ENCODE results near the gene KLK2.
"Not testable (repeated sequence)": the region's sequence is repeated elsewhere in the genome, so short reads cannot be mapped to it uniquely, and the experiment has no call there.

The KLK2 gene

GRCh38 chr19:50893047-50893736 is 20.0 kb downstream of the KLK2 start:
- Mint-ChIP-seq H3K4me3 (no peak overlapping the region), H3K9me3 (peaks cover 7% of the 10 kb centered on the region), H3K27me3 (ENCODE audit: low read depth) (no peaks in the 10 kb centered on the region), H3K4me1 (ENCODE audit: low read depth) (no peaks in the 10 kb centered on the region), H3K36me3 (ENCODE audit: low read depth) (no peaks in the 10 kb centered on the region), H3K27ac (no peak overlapping the region)
- no peak for DNase-seq (ENCODE audit: low spot score)

DNA sequence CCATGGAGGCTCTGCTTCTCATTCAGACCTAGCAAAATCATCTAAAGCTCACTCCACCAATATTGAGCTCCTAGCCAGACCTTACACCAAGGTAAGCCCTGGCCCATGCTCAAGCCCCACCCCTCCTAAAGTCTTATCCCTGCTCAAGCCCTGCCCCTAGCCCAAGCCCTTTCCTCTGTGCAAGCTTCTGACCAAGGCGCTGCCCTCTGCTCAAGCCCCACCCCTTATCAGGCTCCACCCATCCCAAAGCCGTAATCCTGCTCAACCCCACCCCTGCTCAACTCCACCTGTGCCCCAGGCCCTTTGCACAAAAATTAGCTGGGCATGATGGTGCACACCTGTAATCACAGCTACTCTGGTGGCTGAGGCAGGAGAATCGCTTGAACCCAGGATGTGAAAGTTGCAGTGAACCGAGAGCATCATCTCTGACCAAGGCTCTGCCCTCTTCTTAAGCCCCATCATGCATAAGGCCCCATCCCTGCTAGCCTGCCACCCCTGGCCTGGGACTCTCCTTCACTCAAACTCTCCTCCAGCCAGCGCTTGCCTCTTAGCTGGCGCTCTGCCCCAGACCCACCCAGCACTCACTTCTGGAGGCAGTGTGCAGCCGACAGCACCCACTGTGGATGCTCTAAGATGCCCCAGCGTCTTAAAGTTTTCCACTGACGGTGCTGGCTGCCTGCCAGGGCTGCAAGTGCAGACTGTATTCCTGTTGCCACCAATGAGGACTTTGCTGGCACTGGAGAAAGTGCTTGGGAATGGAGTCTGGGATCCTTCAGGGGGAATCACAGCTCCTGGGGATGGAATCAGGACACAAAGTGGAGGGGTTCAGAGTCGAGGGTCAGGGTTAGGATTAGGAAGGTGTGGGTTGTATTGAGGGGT is 21.5 kb downstream of the KLK2 start:
- Mint-ChIP-seq H3K4me1 (ENCODE audit: low read depth) (no peaks in the 10 kb centered on the region), H3K27ac (no peak overlapping the region), H3K36me3 (ENCODE audit: low read depth) (no peaks in the 10 kb centered on the region), H3K9me3 (peaks cover 7% of the 10 kb centered on the region), H3K4me3 (no peak overlapping the region), H3K27me3 (ENCODE audit: low read depth) (no peaks in the 10 kb centered on the region)
- DNase-seq (ENCODE audit: low spot score) = no peak

- DNase-seq (ENCODE audit: low spot score); H3K27me3 Mint-ChIP-seq (ENCODE audit: low read depth); H3K9me3 Mint-ChIP-seq; H3K36me3 Mint-ChIP-seq (ENCODE audit: low read depth); H3K4me1 Mint-ChIP-seq (ENCODE audit: low read depth); H3K4me3 Mint-ChIP-seq; H3K27ac Mint-ChIP-seq: not testable (repeated sequence)
These were observed 22.9 kb downstream of the KLK2 start for GRCh38 chr19:50896089-50896590.

- Mint-ChIP-seq H3K27ac (no peak overlapping the region), H3K9me3 (peaks cover 7% of the 10 kb centered on the region), H3K4me1 (ENCODE audit: low read depth) (no peaks in the 10 kb centered on the region), H3K36me3 (ENCODE audit: low read depth) (no peaks in the 10 kb centered on the region), H3K27me3 (ENCODE audit: low read depth) (no peaks in the 10 kb centered on the region), H3K4me3 (no peak overlapping the region)
- DNase-seq (ENCODE audit: low spot score) = peak; percentile 41
These were observed 23.5 kb downstream of the KLK2 start for GRCh38 chr19:50896591-50897190.

DNA sequence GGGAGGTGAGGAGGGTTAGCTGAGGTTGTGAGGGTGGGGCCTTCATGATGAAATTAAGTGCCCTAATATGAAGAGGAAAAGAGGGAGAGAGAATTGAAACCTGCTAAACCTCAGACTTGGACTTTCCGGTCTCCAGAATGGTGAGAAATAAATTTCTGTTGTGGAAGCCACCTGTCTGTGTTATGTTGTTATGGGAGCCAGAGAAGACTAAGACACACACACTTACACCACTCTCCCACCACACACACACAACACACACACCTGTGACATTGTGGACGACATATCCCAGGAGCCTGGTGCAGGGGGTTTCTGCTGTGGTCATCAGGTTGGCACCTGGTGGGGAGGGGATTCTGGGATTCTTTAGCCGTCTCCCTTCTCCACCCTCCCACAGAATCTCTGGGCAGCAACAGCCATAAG is 24.0 kb downstream of the KLK2 start:
- Mint-ChIP-seq H3K27me3 (ENCODE audit: low read depth) (no peaks in the 10 kb centered on the region), H3K27ac (no peak overlapping the region), H3K4me1 (ENCODE audit: low read depth) (no peaks in the 10 kb centered on the region), H3K9me3 (peaks cover 7% of the 10 kb centered on the region), H3K4me3 (no peak overlapping the region), H3K36me3 (ENCODE audit: low read depth) (no peaks in the 10 kb centered on the region)
- DNase-seq (ENCODE audit: low spot score) = no peak

- Mint-ChIP-seq H3K27me3 (ENCODE audit: low read depth) (no peaks in the 10 kb centered on the region), H3K9me3 (peaks cover 7% of the 10 kb centered on the region), H3K36me3 (ENCODE audit: low read depth) (no peaks in the 10 kb centered on the region), H3K4me3 (no peak overlapping the region), H3K27ac (no peak overlapping the region), H3K4me1 (ENCODE audit: low read depth) (no peaks in the 10 kb centered on the region)
- DNase-seq (ENCODE audit: low spot score) = no peak
These were observed 24.4 kb downstream of the KLK2 start for GRCh38 chr19:50897612-50898011.

- Mint-ChIP-seq H3K4me3 (no peak overlapping the region), H3K4me1 (ENCODE audit: low read depth) (no peaks in the 10 kb centered on the region), H3K36me3 (ENCODE audit: low read depth) (no peaks in the 10 kb centered on the region), H3K27me3 (ENCODE audit: low read depth) (no peaks in the 10 kb centered on the region), H3K9me3 (peaks cover 7% of the 10 kb centered on the region), H3K27ac (no peak overlapping the region)
- no peak for DNase-seq (ENCODE audit: low spot score)
These were observed 24.8 kb downstream of the KLK2 start for GRCh38 chr19:50898018-50898417.

DNA sequence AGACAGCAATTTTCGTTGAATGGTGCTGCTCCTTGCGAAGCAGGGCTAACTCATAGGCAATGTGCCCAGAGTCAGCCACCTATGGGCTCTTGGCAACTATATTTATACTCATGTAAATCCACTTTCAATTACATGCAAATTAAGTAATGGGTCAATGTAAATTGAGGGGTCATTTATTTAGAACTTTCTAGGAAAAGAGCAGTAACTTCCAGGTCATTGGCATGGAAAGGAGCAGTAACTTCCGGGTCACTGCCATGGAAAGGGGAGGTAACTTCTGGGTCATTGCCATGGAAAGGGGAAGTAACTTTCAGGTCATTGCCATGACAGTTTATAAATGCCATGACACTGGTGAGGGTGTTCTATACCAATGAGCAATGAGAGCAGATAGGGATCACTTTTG is 26.3 kb downstream of the KLK2 start:
- Mint-ChIP-seq H3K9me3 (peaks cover 7% of the 10 kb centered on the region), H3K36me3 (ENCODE audit: low read depth) (no peaks in the 10 kb centered on the region), H3K27me3 (ENCODE audit: low read depth) (no peaks in the 10 kb centered on the region), H3K4me3 (no peak overlapping the region), H3K27ac (no peak overlapping the region), H3K4me1 (ENCODE audit: low read depth) (no peaks in the 10 kb centered on the region)
- no peak for DNase-seq (ENCODE audit: low spot score)

DNA sequence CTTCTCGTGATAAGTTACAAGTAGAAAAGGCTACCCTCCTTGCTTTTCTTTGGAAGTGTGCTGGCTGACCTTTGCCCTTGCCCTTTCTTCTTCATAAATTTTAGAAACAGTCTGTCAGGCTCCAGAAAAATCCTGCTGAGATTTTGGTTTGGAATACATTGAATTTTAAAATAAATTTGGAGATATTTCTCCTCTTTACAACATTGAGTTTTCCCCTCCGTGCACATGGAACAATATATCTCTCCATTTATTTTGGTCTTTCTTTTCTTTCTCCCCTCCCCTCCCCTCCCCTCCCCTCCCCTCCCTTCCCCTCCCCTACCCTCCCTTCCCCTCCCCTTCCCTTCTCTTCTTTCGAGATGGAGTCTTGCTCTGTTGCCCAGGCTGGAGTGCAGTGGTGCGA is 29.4 kb downstream of the KLK2 start:
- Mint-ChIP-seq H3K4me3 (no peak overlapping the region), H3K4me1 (ENCODE audit: low read depth) (no peaks in the 10 kb centered on the region), H3K27ac (no peak overlapping the region), H3K36me3 (ENCODE audit: low read depth) (no peaks in the 10 kb centered on the region), H3K9me3 (no peaks in the 10 kb centered on the region), H3K27me3 (ENCODE audit: low read depth) (no peaks in the 10 kb centered on the region)
- DNase-seq (ENCODE audit: low spot score) = no peak

DNA sequence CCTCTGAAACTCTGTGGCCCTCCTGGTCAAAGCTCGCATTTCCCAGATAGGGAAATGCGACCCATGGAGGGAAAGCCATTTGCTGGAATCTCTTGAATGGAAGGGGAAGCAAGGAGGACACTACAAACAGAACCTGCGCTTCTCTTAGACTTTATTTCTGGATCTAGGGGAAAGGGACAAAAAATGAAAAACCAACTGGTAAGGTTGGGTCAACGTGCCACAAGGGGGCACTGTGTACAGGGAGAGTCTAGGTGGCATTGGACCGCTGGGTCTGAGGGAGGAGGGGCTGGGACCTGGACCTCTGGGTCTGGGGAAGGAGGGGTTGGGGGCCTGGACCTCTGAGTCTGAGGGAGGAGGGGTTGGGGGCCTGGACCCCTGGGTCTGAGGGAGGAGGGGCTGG is 33.0 kb downstream of the KLK2 start:
- no peak overlapping the region for H3K27ac Mint-ChIP-seq
- no peak overlapping the region for H3K4me3 Mint-ChIP-seq
- peaks cover 5% of the 10 kb centered on the region for H3K4me1 Mint-ChIP-seq (ENCODE audit: low read depth)
- DNase-seq (ENCODE audit: low spot score) = no peak
- H3K27me3 Mint-ChIP-seq (ENCODE audit: low read depth) = peaks cover 30% of the 10 kb centered on the region
- H3K36me3 Mint-ChIP-seq (ENCODE audit: low read depth) = no peaks in the 10 kb centered on the region
- H3K9me3 Mint-ChIP-seq = no peaks in the 10 kb centered on the region

GRCh38 chr19:50908336-50908735 is 35.1 kb downstream of the KLK2 start:
- no peak for DNase-seq (ENCODE audit: low spot score)
- no peak overlapping the region for H3K4me3 Mint-ChIP-seq
- H3K36me3 Mint-ChIP-seq (ENCODE audit: low read depth) = no peaks in the 10 kb centered on the region
- H3K27ac Mint-ChIP-seq = no peak overlapping the region
- no peaks in the 10 kb centered on the region for H3K9me3 Mint-ChIP-seq
- peaks cover 30% of the 10 kb centered on the region for H3K27me3 Mint-ChIP-seq (ENCODE audit: low read depth)
- H3K4me1 Mint-ChIP-seq (ENCODE audit: low read depth) = peaks cover 5% of the 10 kb centered on the region

- H3K27me3 Mint-ChIP-seq (ENCODE audit: low read depth) = peaks cover 30% of the 10 kb centered on the region
- no peak overlapping the region for H3K27ac Mint-ChIP-seq
- no peaks in the 10 kb centered on the region for H3K9me3 Mint-ChIP-seq
- H3K4me3 Mint-ChIP-seq = peak overlapping the region; percentile 55
- peaks cover 5% of the 10 kb centered on the region for H3K4me1 Mint-ChIP-seq (ENCODE audit: low read depth)
- peak; percentile 44 for DNase-seq (ENCODE audit: low spot score)
- no peaks in the 10 kb centered on the region for H3K36me3 Mint-ChIP-seq (ENCODE audit: low read depth)
These were observed 36.2 kb downstream of the KLK2 start for GRCh38 chr19:50909240-50910070.

GRCh38 chr19:50910722-50911121 is 37.5 kb downstream of the KLK2 start:
- H3K4me1 Mint-ChIP-seq (ENCODE audit: low read depth) = peaks cover 5% of the 10 kb centered on the region
- DNase-seq (ENCODE audit: low spot score) = no peak
- H3K36me3 Mint-ChIP-seq (ENCODE audit: low read depth) = no peaks in the 10 kb centered on the region
- H3K9me3 Mint-ChIP-seq = no peaks in the 10 kb centered on the region
- no peak overlapping the region for H3K27ac Mint-ChIP-seq
- no peak overlapping the region for H3K4me3 Mint-ChIP-seq
- peaks cover 30% of the 10 kb centered on the region for H3K27me3 Mint-ChIP-seq (ENCODE audit: low read depth)
